T-cell (primary cell): ENCODE results near the gene EXOC6B. TPM values are rescaled to one million over a fixed set of nuclear protein-coding genes. Genes with fewer than 3 reads are reported as not detected.

Experiments used
- ATAC-seq, 4 experiments: fragments of 200-7000 bp in 3 of 4; fragments of 150-1000 bp in 1 of 4; cut with Tn5 transposase; replicated peaks in 1 of 4; 1 replicate in 3 of 4; 2 replicates in 1 of 4; pipeline ENCODE4 v1.10.0; 2021; ENCODE audit warnings: moderate library complexity in 3 of 4, mild to moderate bottlenecking in 2 of 4, moderate number of reproducible peaks in 1 of 4
- CTCF ChIA-PET, 2 donors: fragments of 300-600 bp; sonication (Branson Sonifier 250); formaldehyde crosslinking; loops; one replicate each; lab custom pipeline; 2022; ENCODE audit warnings: antibody characterized with exemption in 2 of 2; lab: Charles Lee
- POLR2A ChIA-PET, 2 donors: fragments of 300-600 bp; sonication (Branson Sonifier 250); formaldehyde crosslinking; loops; one replicate each; lab custom pipeline; 2022; ENCODE audit warnings: antibody characterized with exemption in 2 of 2; lab: Charles Lee
- DNase-seq, 35 experiments: peaks; one replicate each; pipeline versions ENCODE4 v3.0.0 to v3.0.0-alpha.2; 2013 to 2023
- H3K27ac ChIP-seq: one replicate; pipeline ENCODE4 v1.5.1; 2013; ENCODE audit warnings: low read length
- H3K27me3 ChIP-seq, 2 experiments: replicated peaks in 1 of 2; 1 replicate in 1 of 2; 2 replicates in 1 of 2; pipeline versions ENCODE4 v1.6.1 to v1.7.0; 2013; ENCODE audit warnings: low read length in 1 of 2, mixed read lengths in 1 of 2; ENCODE audit not compliant: control insufficient read depth in 2 of 2, insufficient read depth in 2 of 2; ENCODE audit errors: extremely low read depth in 1 of 2
- H3K36me3 ChIP-seq, 2 donors: 1 replicate in 1 of 2; 2 replicates in 1 of 2; pipeline versions ENCODE4 v1.6.1 to v1.7.0; 2013; ENCODE audit warnings: low read length in 1 of 2; ENCODE audit not compliant: control insufficient read depth in 2 of 2, insufficient read depth in 1 of 2; ENCODE audit errors: extremely low read depth in 1 of 2
- H3K4me1 ChIP-seq, 2 experiments: 1 replicate in 1 of 2; 2 replicates in 1 of 2; pipeline versions ENCODE4 v1.6.1 to v1.7.0; 2013; ENCODE audit warnings: low read length in 2 of 2, mixed read lengths in 1 of 2; ENCODE audit not compliant: insufficient read depth in 2 of 2, control insufficient read depth in 1 of 2; ENCODE audit errors: extremely low read depth in 1 of 2
- H3K4me3 ChIP-seq, 2 donors: 1 replicate in 1 of 2; 2 replicates in 1 of 2; pipeline versions ENCODE4 v1.5.1 to v1.7.0; 2013; ENCODE audit warnings: mild to moderate bottlenecking in 2 of 2, low read length in 1 of 2, moderate library complexity in 1 of 2; ENCODE audit not compliant: control insufficient read depth in 1 of 2; ENCODE audit errors: extremely low read depth in 1 of 2
- H3K9me3 ChIP-seq: 2 replicates; pipeline ENCODE4 v1.7.0; 2013
- H3K27ac Mint-ChIP-seq, 2 donors: one replicate each; pipeline ENCODE4 v1.8.0; 2020 to 2021; ENCODE audit warnings: mild to moderate bottlenecking in 2 of 2, mixed read lengths in 2 of 2
- H3K27me3 Mint-ChIP-seq, 2 donors: one replicate each; pipeline ENCODE4 v1.8.0; 2021 to 2022; ENCODE audit warnings: mixed read lengths in 2 of 2
- H3K36me3 Mint-ChIP-seq: one replicate; pipeline ENCODE4 v1.8.0; 2021; ENCODE audit warnings: mixed read lengths
- H3K4me1 Mint-ChIP-seq, 3 donors: one replicate each; pipeline ENCODE4 v1.8.0; 2020 to 2022; ENCODE audit warnings: mixed read lengths in 3 of 3, mild to moderate bottlenecking in 1 of 3
- H3K4me3 Mint-ChIP-seq, 3 donors: one replicate each; pipeline ENCODE4 v1.8.0; 2020 to 2022; ENCODE audit warnings: mild to moderate bottlenecking in 3 of 3, mixed read lengths in 3 of 3, moderate library complexity in 3 of 3
- H3K9me3 Mint-ChIP-seq, 3 donors: one replicate each; pipeline ENCODE4 v1.8.0; 2020 to 2022; ENCODE audit warnings: mixed read lengths in 3 of 3
- WGBS: methylation state at CpG from one replicate; pipeline ENCODE4 v1.1.5; 2013; ENCODE audit warnings: missing lambda C conversion rate; ENCODE audit not compliant: insufficient coverage; 5-methylcytosine and 5-hydroxymethylcytosine counted together
- total RNA-seq, 35 experiments: library from RNA in 6 of 35; stranded (reverse) in 6 of 35; fragments of 120-200 nt in 1 of 35; gene quantifications; one replicate each; pipeline versions ENCODE4 v1.2.1 to v1.2.4 and lab custom pipeline; 2013 to 2026

The EXOC6B gene
- total RNA-seq, 5 donors from 2014 or later (not counting 1 experiment from before 2014, with no cell fraction given), result 13.3 to 18.9 (median 16.6) TPM

GRCh38 chr2:72175636-72176035, 650.2 kb downstream of the EXOC6B start:
- Histone ChIP-seq H3K36me3 (peaks cover 0 to 4% of the 10 kb centered on the region in 2 donors), H3K4me3 (no peak overlapping the region), H3K27me3 (no peaks in the 10 kb centered on the region), H3K4me1 (no peaks in the 10 kb centered on the region), H3K27ac (no peak overlapping the region), H3K9me3 (no peaks in the 10 kb centered on the region)
- ATAC-seq (no peak), DNase-seq (no peak)
- H3K9me3 Mint-ChIP-seq, result no peaks in the 10 kb centered on the region
- ChIA-PET POLR2A (no interaction called here), CTCF (no interaction called here)
- H3K4me1 Mint-ChIP-seq, result no peaks in the 10 kb centered on the region
- H3K4me3 Mint-ChIP-seq, result no peak overlapping the region
- H3K27me3 Mint-ChIP-seq, result no peaks in the 10 kb centered on the region
- WGBS, result 80% methylated on average over 1 of the region's 4 CpGs
- H3K27ac Mint-ChIP-seq, result no peak overlapping the region
- H3K36me3 Mint-ChIP-seq, result peaks cover 47% of the 10 kb centered on the region

- CTCF ChIA-PET, result no interaction called here
- Histone ChIP-seq H3K36me3 (peaks cover 0 to 3% of the 10 kb centered on the region in 2 donors), H3K4me3 (no peak overlapping the region), H3K4me1 (no peaks in the 10 kb centered on the region), H3K27ac (no peak overlapping the region), H3K9me3 (no peaks in the 10 kb centered on the region), H3K27me3 (no peaks in the 10 kb centered on the region)
- no peak overlapping the region for H3K27ac Mint-ChIP-seq
- H3K4me1 Mint-ChIP-seq, result no peaks in the 10 kb centered on the region
- DNase-seq, result no peak
- H3K4me3 Mint-ChIP-seq, result no peak overlapping the region
- H3K36me3 Mint-ChIP-seq, result peaks cover 35% of the 10 kb centered on the region
- peaks cover 0 to 4% (median 0%) of the 10 kb centered on the region in 3 donors for H3K9me3 Mint-ChIP-seq
- no peak for ATAC-seq
- POLR2A ChIA-PET, result no interaction called here
- WGBS, result 77% methylated on average over 5 of the region's 8 CpGs
- no peaks in the 10 kb centered on the region for H3K27me3 Mint-ChIP-seq
These were observed 652.1 kb downstream of the EXOC6B start for GRCh38 chr2:72173640-72174321.

GRCh38 chr2:72172478-72172877, 653.4 kb downstream of the EXOC6B start:
- Histone ChIP-seq H3K4me1 (no peaks in the 10 kb centered on the region), H3K27me3 (no peaks in the 10 kb centered on the region), H3K27ac (no peak overlapping the region), H3K36me3 (no peaks in the 10 kb centered on the region), H3K9me3 (no peaks in the 10 kb centered on the region), H3K4me3 (no peak overlapping the region)
- WGBS, result no CpG with 5 or more reads among the region's 2 CpGs
- H3K4me3 Mint-ChIP-seq, result no peak overlapping the region
- H3K36me3 Mint-ChIP-seq, result peaks cover 22% of the 10 kb centered on the region
- ATAC-seq (no peak), DNase-seq (no peak)
- no peaks in the 10 kb centered on the region for H3K4me1 Mint-ChIP-seq
- no peak overlapping the region for H3K27ac Mint-ChIP-seq
- no peaks in the 10 kb centered on the region for H3K27me3 Mint-ChIP-seq
- CTCF ChIA-PET, result no interaction called here
- POLR2A ChIA-PET, result no interaction called here
- peaks cover 0 to 4% (median 0%) of the 10 kb centered on the region in 3 donors for H3K9me3 Mint-ChIP-seq

- Mint-ChIP-seq H3K27me3 (peaks cover 7 to 9% of the 10 kb centered on the region in 2 donors), H3K4me1 (no peaks in the 10 kb centered on the region), H3K4me3 (no peak overlapping the region), H3K27ac (no peak overlapping the region), H3K9me3 (peaks cover 0 to 4% (median 0%) of the 10 kb centered on the region in 3 donors), H3K36me3 (no peaks in the 10 kb centered on the region)
- DNase-seq (no peak), ATAC-seq (no peak)
- CTCF ChIA-PET, result no interaction called here
- POLR2A ChIA-PET, result no interaction called here
- Histone ChIP-seq H3K27ac (no peak overlapping the region), H3K9me3 (no peaks in the 10 kb centered on the region), H3K4me3 (no peak overlapping the region), H3K4me1 (no peaks in the 10 kb centered on the region), H3K36me3 (no peaks in the 10 kb centered on the region), H3K27me3 (no peaks in the 10 kb centered on the region)
- WGBS, result no CpG with 5 or more reads among the region's 3 CpGs
These were observed 659.6 kb downstream of the EXOC6B start for GRCh38 chr2:72166279-72166678.

GRCh38 chr2:72165792-72166191, 660.0 kb downstream of the EXOC6B start:
- H3K9me3 Mint-ChIP-seq, result peaks cover 0 to 4% (median 0%) of the 10 kb centered on the region in 3 donors
- ChIA-PET CTCF (no interaction called here), POLR2A (no interaction called here)
- WGBS, result no CpG with 5 or more reads among the region's 3 CpGs
- no peak overlapping the region for H3K27ac Mint-ChIP-seq
- H3K4me1 Mint-ChIP-seq, result no peaks in the 10 kb centered on the region
- Histone ChIP-seq H3K27ac (no peak overlapping the region), H3K27me3 (no peaks in the 10 kb centered on the region), H3K4me1 (no peaks in the 10 kb centered on the region), H3K36me3 (no peaks in the 10 kb centered on the region), H3K9me3 (no peaks in the 10 kb centered on the region), H3K4me3 (no peak overlapping the region)
- H3K27me3 Mint-ChIP-seq, result peaks cover 7 to 9% of the 10 kb centered on the region in 2 donors
- H3K36me3 Mint-ChIP-seq, result no peaks in the 10 kb centered on the region
- ATAC-seq, result no peak
- no peak for DNase-seq
- H3K4me3 Mint-ChIP-seq, result no peak overlapping the region

- H3K27me3 ChIP-seq, result peaks cover 0 to 19% of the 10 kb centered on the region in 2 experiments
- no peak for DNase-seq
- no peaks in the 10 kb centered on the region for H3K4me1 ChIP-seq
- no peaks in the 10 kb centered on the region for H3K9me3 ChIP-seq
- CTCF ChIA-PET, result interaction anchor here in 1 of 2 donors (0.7 kb wide), 1 partner anchor 628 kb away, joined by 4 read pairs; no protein-coding TSS in a partner anchor
- no peaks in the 10 kb centered on the region for H3K36me3 ChIP-seq
- no peak overlapping the region for H3K27ac Mint-ChIP-seq
- no peak overlapping the region for H3K4me3 ChIP-seq
- no peak for ATAC-seq
- H3K27me3 Mint-ChIP-seq, result peaks cover 17 to 26% of the 10 kb centered on the region in 2 donors
- H3K9me3 Mint-ChIP-seq, result no peaks in the 10 kb centered on the region
- no peak overlapping the region for H3K4me3 Mint-ChIP-seq
- POLR2A ChIA-PET, result no interaction called here
- no peak overlapping the region for H3K27ac ChIP-seq
- H3K4me1 Mint-ChIP-seq, result no peaks in the 10 kb centered on the region
- H3K36me3 Mint-ChIP-seq, result no peaks in the 10 kb centered on the region
- 50% methylated on average over 2 of the region's 5 CpGs for WGBS
These were observed 663.3 kb downstream of the EXOC6B start for GRCh38 chr2:72162574-72162973.
